K562 (cell line): Measurements from ENCODE around the gene KCNK1. TPM values are rescaled to one million over a fixed set of nuclear protein-coding genes. Genes with fewer than 3 reads are reported as not detected.
A peak's percentile ranks its signal among the peaks of the same experiment; 100 is the strongest.

Source experiments
- KAT7 ChIP-seq: sonication (generic); formaldehyde crosslinking; IDR thresholded peaks from 2 replicates; pipeline ENCODE4 v1.8.0; 2022; ENCODE audit warnings: missing genetic modification reagents, mild to moderate bottlenecking, borderline replicate concordance
- NRF1 ChIP-seq, 2 experiments: fragments of 450-650 bp; IDR thresholded peaks in 1 of 2; conservative IDR thresholded peaks in 1 of 2; 2 replicates each; pipeline ENCODE4 v1.6.1; 2014; ENCODE audit warnings: mild to moderate bottlenecking in 2 of 2
- POU5F1 ChIP-seq: fragments of 150-350 bp; IDR thresholded peaks from 2 replicates; pipeline ENCODE4 v1.6.1; 2014; ENCODE audit warnings: borderline replicate concordance, low read length, low read depth, mild to moderate bottlenecking; ENCODE audit not compliant: partially characterized antibody
- TARDBP ChIP-seq: fragments of 450-650 bp; IDR thresholded peaks from 2 replicates; pipeline ENCODE4 v1.6.1; 2016
- TRIM28 ChIP-seq: fragments of 450-650 bp; IDR thresholded peaks from 2 replicates; pipeline ENCODE4 v1.6.1; 2017
- ZNF766 ChIP-seq: fragments of 200-800 bp; sonication (Bioruptor generic); conservative IDR thresholded peaks from 2 replicates; pipeline ENCODE4 v1.6.1; 2016; ENCODE audit warnings: missing genetic modification characterization, missing compliant biosample characterization
- polyA plus RNA-seq, 8 experiments: library from polyadenylated mRNA; depleted of rRNA in 4 of 8; stranded (reverse) in 5 of 8; unstranded in 3 of 8; fragments of >200 nt; fragmentation: Nextera tagmentation in 2 of 8; fragmentation: Illumina TruSeq in 1 of 8; extraction: Ambion mirVana in 2 of 8; extraction: Trizol in 1 of 8; gene quantifications; 2 replicates each; pipeline versions ENCODE4 v1.2.1 to v1.2.3, GENCODE V29; 2011 to 2014; ENCODE audit warnings: inconsistent platforms in 1 of 8, missing spikeins in 1 of 8
- total RNA-seq, 7 experiments: library from RNA; depleted of rRNA in 6 of 7; stranded (reverse); fragments of >200 nt in 6 of 7; fragmentation: Illumina TruSeq in 2 of 7; extraction: Trizol in 2 of 7; gene quantifications; 2 replicates each; pipeline versions ENCODE4 v1.2.1 to v1.2.3, GENCODE V29; 2011 to 2021; ENCODE audit warnings: low replicate concordance in 1 of 7
- TF ChIP-seq, protein P1 (sequence below): fragments of 450-650 bp; IDR thresholded peaks from 2 replicates; pipeline ENCODE4 v1.6.1; 2016; ENCODE audit warnings: mild to moderate bottlenecking, moderate library complexity
- TF ChIP-seq, protein P2 (sequence below): fragments of 450-650 bp; IDR thresholded peaks from 2 replicates; pipeline ENCODE4 v1.6.1; 2017; ENCODE audit warnings: antibody characterized with exemption
- TF ChIP-seq, protein P3 (sequence below): fragments of 250-450 bp; sonication (Bioruptor Pico); IDR thresholded peaks from 2 replicates; pipeline ENCODE4 v1.4.0; 2020; ENCODE audit warnings: mild to moderate bottlenecking, moderate library complexity

The KCNK1 gene
- total and polyA plus RNA-seq, 9 of the 15 experiments (the other 6 are each of a cell fraction or from before 2014, with no cell fraction given) = 3.1 to 22.7 (median 6.0) TPM

DNA sequence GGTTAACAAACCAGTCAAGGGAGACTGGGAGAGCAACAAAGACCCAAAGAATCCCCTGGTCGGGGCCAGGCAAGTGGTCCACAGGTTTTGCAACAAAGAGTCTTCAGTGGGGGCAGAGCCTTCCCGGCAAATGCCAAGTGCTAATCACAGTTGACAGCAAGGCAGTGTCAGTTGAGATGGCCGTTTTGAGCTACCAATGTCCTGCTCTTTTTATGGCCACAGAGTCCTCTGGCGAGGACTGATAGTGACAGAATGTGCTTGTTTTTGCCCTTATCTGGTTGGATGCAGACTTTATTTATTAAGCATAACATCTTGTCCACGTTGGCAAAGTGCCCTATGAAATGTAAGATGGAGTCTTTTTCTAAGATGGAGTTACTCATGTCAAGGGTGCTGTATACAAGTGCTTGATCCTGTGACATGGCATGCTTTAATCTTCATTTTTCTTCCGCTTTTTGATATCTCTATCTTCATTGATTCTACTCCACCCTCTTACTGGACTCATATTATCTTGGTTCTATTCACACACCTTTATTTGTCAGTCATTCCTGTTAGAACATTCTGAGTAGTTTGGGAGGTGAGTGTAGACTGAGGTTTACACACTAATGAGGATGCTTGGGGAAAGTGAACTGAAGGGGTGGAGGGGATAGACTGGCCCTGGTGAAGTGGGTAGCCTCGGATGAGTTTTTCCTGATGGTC, 51.8 kb downstream of the KCNK1 start (continued):
- TF ChIP-seq POU5F1 = no peak
- TF ChIP-seq, protein P1, sequence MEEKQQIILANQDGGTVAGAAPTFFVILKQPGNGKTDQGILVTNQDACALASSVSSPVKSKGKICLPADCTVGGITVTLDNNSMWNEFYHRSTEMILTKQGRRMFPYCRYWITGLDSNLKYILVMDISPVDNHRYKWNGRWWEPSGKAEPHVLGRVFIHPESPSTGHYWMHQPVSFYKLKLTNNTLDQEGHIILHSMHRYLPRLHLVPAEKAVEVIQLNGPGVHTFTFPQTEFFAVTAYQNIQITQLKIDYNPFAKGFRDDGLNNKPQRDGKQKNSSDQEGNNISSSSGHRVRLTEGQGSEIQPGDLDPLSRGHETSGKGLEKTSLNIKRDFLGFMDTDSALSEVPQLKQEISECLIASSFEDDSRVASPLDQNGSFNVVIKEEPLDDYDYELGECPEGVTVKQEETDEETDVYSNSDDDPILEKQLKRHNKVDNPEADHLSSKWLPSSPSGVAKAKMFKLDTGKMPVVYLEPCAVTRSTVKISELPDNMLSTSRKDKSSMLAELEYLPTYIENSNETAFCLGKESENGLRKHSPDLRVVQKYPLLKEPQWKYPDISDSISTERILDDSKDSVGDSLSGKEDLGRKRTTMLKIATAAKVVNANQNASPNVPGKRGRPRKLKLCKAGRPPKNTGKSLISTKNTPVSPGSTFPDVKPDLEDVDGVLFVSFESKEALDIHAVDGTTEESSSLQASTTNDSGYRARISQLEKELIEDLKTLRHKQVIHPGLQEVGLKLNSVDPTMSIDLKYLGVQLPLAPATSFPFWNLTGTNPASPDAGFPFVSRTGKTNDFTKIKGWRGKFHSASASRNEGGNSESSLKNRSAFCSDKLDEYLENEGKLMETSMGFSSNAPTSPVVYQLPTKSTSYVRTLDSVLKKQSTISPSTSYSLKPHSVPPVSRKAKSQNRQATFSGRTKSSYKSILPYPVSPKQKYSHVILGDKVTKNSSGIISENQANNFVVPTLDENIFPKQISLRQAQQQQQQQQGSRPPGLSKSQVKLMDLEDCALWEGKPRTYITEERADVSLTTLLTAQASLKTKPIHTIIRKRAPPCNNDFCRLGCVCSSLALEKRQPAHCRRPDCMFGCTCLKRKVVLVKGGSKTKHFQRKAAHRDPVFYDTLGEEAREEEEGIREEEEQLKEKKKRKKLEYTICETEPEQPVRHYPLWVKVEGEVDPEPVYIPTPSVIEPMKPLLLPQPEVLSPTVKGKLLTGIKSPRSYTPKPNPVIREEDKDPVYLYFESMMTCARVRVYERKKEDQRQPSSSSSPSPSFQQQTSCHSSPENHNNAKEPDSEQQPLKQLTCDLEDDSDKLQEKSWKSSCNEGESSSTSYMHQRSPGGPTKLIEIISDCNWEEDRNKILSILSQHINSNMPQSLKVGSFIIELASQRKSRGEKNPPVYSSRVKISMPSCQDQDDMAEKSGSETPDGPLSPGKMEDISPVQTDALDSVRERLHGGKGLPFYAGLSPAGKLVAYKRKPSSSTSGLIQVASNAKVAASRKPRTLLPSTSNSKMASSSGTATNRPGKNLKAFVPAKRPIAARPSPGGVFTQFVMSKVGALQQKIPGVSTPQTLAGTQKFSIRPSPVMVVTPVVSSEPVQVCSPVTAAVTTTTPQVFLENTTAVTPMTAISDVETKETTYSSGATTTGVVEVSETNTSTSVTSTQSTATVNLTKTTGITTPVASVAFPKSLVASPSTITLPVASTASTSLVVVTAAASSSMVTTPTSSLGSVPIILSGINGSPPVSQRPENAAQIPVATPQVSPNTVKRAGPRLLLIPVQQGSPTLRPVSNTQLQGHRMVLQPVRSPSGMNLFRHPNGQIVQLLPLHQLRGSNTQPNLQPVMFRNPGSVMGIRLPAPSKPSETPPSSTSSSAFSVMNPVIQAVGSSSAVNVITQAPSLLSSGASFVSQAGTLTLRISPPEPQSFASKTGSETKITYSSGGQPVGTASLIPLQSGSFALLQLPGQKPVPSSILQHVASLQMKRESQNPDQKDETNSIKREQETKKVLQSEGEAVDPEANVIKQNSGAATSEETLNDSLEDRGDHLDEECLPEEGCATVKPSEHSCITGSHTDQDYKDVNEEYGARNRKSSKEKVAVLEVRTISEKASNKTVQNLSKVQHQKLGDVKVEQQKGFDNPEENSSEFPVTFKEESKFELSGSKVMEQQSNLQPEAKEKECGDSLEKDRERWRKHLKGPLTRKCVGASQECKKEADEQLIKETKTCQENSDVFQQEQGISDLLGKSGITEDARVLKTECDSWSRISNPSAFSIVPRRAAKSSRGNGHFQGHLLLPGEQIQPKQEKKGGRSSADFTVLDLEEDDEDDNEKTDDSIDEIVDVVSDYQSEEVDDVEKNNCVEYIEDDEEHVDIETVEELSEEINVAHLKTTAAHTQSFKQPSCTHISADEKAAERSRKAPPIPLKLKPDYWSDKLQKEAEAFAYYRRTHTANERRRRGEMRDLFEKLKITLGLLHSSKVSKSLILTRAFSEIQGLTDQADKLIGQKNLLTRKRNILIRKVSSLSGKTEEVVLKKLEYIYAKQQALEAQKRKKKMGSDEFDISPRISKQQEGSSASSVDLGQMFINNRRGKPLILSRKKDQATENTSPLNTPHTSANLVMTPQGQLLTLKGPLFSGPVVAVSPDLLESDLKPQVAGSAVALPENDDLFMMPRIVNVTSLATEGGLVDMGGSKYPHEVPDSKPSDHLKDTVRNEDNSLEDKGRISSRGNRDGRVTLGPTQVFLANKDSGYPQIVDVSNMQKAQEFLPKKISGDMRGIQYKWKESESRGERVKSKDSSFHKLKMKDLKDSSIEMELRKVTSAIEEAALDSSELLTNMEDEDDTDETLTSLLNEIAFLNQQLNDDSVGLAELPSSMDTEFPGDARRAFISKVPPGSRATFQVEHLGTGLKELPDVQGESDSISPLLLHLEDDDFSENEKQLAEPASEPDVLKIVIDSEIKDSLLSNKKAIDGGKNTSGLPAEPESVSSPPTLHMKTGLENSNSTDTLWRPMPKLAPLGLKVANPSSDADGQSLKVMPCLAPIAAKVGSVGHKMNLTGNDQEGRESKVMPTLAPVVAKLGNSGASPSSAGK = peak; percentile 47; the same call in 1 of the 2 replicates
- no peak for TF ChIP-seq KAT7
- TF ChIP-seq, protein P2, sequence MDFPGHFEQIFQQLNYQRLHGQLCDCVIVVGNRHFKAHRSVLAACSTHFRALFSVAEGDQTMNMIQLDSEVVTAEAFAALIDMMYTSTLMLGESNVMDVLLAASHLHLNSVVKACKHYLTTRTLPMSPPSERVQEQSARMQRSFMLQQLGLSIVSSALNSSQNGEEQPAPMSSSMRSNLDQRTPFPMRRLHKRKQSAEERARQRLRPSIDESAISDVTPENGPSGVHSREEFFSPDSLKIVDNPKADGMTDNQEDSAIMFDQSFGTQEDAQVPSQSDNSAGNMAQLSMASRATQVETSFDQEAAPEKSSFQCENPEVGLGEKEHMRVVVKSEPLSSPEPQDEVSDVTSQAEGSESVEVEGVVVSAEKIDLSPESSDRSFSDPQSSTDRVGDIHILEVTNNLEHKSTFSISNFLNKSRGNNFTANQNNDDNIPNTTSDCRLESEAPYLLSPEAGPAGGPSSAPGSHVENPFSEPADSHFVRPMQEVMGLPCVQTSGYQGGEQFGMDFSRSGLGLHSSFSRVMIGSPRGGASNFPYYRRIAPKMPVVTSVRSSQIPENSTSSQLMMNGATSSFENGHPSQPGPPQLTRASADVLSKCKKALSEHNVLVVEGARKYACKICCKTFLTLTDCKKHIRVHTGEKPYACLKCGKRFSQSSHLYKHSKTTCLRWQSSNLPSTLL = no peak
- TF ChIP-seq ZNF766 (CRISPR knock-in tag) = peak; percentile 100
- TF ChIP-seq TARDBP = 0 out of 2 replicates have a peak, but pooled peaks have one; percentile 46
- 0 out of 2 replicates have a peak, but pooled peaks have one; percentile 47 for TF ChIP-seq TRIM28
- no peak; a peak in 1 of 4 replicates for TF ChIP-seq NRF1 (conservative IDR thresholded peaks at IDR 0.05 in 1 of 2, IDR thresholded peaks at IDR 0.05 in 1 of 2)
- TF ChIP-seq, protein P3, sequence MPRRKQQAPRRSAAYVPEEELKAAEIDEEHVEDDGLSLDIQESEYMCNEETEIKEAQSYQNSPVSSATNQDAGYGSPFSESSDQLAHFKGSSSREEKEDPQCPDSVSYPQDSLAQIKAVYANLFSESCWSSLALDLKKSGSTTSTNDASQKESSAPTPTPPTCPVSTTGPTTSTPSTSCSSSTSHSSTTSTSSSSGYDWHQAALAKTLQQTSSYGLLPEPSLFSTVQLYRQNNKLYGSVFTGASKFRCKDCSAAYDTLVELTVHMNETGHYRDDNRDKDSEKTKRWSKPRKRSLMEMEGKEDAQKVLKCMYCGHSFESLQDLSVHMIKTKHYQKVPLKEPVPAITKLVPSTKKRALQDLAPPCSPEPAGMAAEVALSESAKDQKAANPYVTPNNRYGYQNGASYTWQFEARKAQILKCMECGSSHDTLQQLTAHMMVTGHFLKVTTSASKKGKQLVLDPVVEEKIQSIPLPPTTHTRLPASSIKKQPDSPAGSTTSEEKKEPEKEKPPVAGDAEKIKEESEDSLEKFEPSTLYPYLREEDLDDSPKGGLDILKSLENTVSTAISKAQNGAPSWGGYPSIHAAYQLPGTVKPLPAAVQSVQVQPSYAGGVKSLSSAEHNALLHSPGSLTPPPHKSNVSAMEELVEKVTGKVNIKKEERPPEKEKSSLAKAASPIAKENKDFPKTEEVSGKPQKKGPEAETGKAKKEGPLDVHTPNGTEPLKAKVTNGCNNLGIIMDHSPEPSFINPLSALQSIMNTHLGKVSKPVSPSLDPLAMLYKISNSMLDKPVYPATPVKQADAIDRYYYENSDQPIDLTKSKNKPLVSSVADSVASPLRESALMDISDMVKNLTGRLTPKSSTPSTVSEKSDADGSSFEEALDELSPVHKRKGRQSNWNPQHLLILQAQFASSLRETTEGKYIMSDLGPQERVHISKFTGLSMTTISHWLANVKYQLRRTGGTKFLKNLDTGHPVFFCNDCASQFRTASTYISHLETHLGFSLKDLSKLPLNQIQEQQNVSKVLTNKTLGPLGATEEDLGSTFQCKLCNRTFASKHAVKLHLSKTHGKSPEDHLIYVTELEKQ (CRISPR knock-in tag) = peak; percentile 100
